Bronchial epithelial cell (primary cell): ENCODE measurements around the gene RAMAC. TPM values are rescaled to one million over a fixed set of nuclear protein-coding genes. Genes with fewer than 3 reads are reported as not detected.
"Not testable (repeated sequence)": the region's sequence is repeated elsewhere in the genome, so short reads cannot be mapped to it uniquely, and the experiment has no call there.

Experiments used
- DNase-seq: peaks from one replicate; pipeline ENCODE4 v3.0.0-alpha.2; 2010; ENCODE audit warnings: low read depth
- FAIRE-seq: peaks from 2 replicates; lab custom pipeline; 2011; peaks lifted over from hg19 to GRCh38; lab: Jason Lieb, UNC
- H3K27me3 ChIP-seq: 2 replicates; pipeline ENCODE4 v1.5.1; 2011; ENCODE audit warnings: low read length; ENCODE audit not compliant: control insufficient read depth, insufficient read depth
- H3K36me3 ChIP-seq: 2 replicates; pipeline ENCODE4 v1.5.1; 2011; ENCODE audit warnings: low read length; ENCODE audit not compliant: control insufficient read depth, insufficient read depth
- H3K4me3 ChIP-seq: 2 replicates; pipeline ENCODE4 v1.5.1; 2011; ENCODE audit warnings: mild to moderate bottlenecking, low read depth, low read length, control low read depth
- CTCF ChIP-seq: IDR thresholded peaks from 2 replicates; pipeline ENCODE4 v1.5.1; 2011; ENCODE audit warnings: mild to moderate bottlenecking, moderate library complexity, low read length, control low read depth, inconsistent platforms; ENCODE audit not compliant: insufficient read depth, severe bottlenecking
- total RNA-seq: library from RNA; depleted of rRNA; stranded (reverse); fragments of >200 nt; gene quantifications from 2 replicates; pipeline ENCODE4 v1.2.1, GENCODE V29; 2014

The RAMAC gene
- total RNA-seq, 1 donor from 2014 or later = 83.7 TPM

DNA sequence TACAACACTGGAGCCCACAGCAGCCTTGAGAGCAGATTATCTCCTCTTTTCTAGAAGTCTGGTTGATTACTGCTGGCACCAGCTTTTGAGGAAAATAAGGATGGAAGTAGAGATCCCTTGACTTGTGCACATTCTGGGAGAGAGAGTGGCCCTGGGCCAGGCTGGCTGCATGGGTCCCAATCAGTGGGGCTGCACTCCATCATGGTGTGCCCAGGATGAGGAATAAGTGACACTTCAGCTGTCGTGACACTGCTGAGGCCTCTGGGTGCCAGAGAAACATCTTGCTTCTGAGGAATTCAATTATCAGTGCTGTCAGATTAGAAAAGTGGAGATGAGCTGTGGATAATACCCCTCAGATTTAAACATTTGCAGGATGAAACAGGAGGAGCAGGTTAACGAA, 9.1 kb downstream of the RAMAC start:
- TF ChIP-seq CTCF = no peak
- Histone ChIP-seq H3K4me3 (no peak overlapping the region), H3K27me3 (no peaks in the 10 kb centered on the region), H3K36me3 (no peaks in the 10 kb centered on the region)
- DNase-seq (no peak), FAIRE-seq (no peak)

- TF ChIP-seq CTCF = no peak
- Histone ChIP-seq H3K36me3 (no peaks in the 10 kb centered on the region), H3K4me3 (no peak overlapping the region), H3K27me3 (no peaks in the 10 kb centered on the region)
- DNase-seq (no peak), FAIRE-seq (no peak)
Observed at GRCh38 chr15:82995938-82996337, 9.9 kb downstream of the RAMAC start.

GRCh38 chr15:82999426-82999825, 13.4 kb downstream of the RAMAC start:
- DNase-seq = no peak
- no peaks in the 10 kb centered on the region for H3K27me3 ChIP-seq
- no peak for TF ChIP-seq CTCF
- FAIRE-seq = no peak
- H3K36me3 ChIP-seq = no peaks in the 10 kb centered on the region
- no peak overlapping the region for H3K4me3 ChIP-seq

DNA sequence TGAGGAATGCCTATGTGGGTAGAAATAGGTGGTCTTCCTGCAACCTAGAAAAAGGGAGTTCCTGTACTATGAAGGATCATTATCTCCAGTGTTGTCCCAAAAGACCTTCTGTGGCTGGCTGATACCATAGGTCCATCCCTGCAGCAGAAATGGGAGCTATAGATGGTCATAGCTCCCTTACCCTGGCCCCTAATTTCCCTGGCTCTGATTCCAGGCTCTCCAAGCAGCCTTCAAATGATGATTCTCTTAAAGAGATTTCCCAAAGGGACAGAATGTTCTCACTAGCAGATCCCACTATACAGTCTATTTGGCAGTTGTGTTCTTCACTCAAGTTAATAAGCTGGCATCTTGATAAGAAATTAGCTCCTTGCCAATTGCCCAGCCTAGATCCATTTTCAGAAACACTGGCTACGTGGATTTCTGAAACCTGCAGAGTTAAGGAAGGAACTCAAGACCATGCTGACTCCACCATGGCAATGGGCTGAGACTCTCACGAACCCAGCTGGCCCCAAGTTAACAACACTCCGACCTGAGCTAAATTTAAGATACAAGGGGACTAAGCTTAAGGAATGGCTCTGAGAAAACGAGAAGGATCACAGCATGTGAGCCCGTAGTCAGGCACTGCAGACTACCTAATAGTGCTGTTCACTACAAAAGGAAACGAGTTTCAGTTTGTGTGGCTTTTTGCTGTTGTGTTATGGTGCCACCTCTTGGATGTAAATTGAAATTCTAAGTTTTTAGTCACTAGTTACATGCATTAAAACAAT, 14.1 kb downstream of the RAMAC start:
- Histone ChIP-seq H3K36me3 (no peaks in the 10 kb centered on the region), H3K27me3 (no peaks in the 10 kb centered on the region), H3K4me3 (peak overlapping the region; percentile 17)
- peak; percentile 57 for DNase-seq
- no peak for FAIRE-seq
- peak; percentile 62 for TF ChIP-seq CTCF

GRCh38 chr15:83000672-83001031, 14.6 kb downstream of the RAMAC start:
- not testable (repeated sequence) for H3K36me3 ChIP-seq, H3K4me3 ChIP-seq, DNase-seq, H3K27me3 ChIP-seq, FAIRE-seq

- FAIRE-seq (no peak), DNase-seq (peak; percentile 70)
- peak; percentile 89 for TF ChIP-seq CTCF
- peaks cover 4% of the 10 kb centered on the region for H3K36me3 ChIP-seq
- no peaks in the 10 kb centered on the region for H3K27me3 ChIP-seq
- peak overlapping the region; percentile 96 for H3K4me3 ChIP-seq
Observed at GRCh38 chr15:83010709-83011270, 24.8 kb downstream of the RAMAC start.
